SKM-1 (cell line): ENCODE measurements around the gene NMB.
"Not testable (repeated sequence)": the region's sequence is repeated elsewhere in the genome, so short reads cannot be mapped to it uniquely, and the experiment has no call there.

Experiments used
- DNase-seq: peaks from one replicate; lab custom pipeline; 2025; ENCODE audit not compliant: unreplicated experiment; lab: John Stamatoyannopoulos, UW

NMB gene

GRCh38 chr15:84656972-84657371, 1.0 kb downstream of the NMB start:
- no peak for DNase-seq

GRCh38 chr15:84654689-84655453, 3.1 kb downstream of the NMB start:
- peak; percentile 34 for DNase-seq

- peak; percentile 76 for DNase-seq
Measured at GRCh38 chr15:84653910-84654688, 3.9 kb downstream of the NMB start, which contains the start of gene WDR73. TSS of gene WDR73 (minus strand) at chr15:84654283. CDS start at chr15:84654274, 9 bp downstream.

GRCh38 chr15:84653584-84653909, 4.5 kb downstream of the NMB start:
- DNase-seq = no peak

- no peak for DNase-seq
Measured at GRCh38 chr15:84649706-84650105, 8.3 kb downstream of the NMB start.

- no peak for DNase-seq
Measured at GRCh38 chr15:84648539-84648938, 9.5 kb downstream of the NMB start.

- DNase-seq = no peak
Measured at GRCh38 chr15:84647726-84648125, 10.3 kb downstream of the NMB start.

- no peak for DNase-seq
Measured at GRCh38 chr15:84645997-84646396, 12.0 kb downstream of the NMB start.

- no peak for DNase-seq
Measured at GRCh38 chr15:84645496-84645895, 12.5 kb downstream of the NMB start.

GRCh38 chr15:84643838-84644237, 14.2 kb downstream of the NMB start:
- DNase-seq = no peak

GRCh38 chr15:84642640-84643039, 15.4 kb downstream of the NMB start:
- not testable (repeated sequence) for DNase-seq

- DNase-seq = not testable (repeated sequence)
Measured at GRCh38 chr15:84641871-84642270, 16.1 kb downstream of the NMB start.

GRCh38 chr15:84638103-84638502, 19.9 kb downstream of the NMB start:
- no peak for DNase-seq

- no peak for DNase-seq
Measured at GRCh38 chr15:84634228-84634837, 23.7 kb downstream of the NMB start.

GRCh38 chr15:84633311-84634227, 24.4 kb downstream of the NMB start:
- no peak for DNase-seq

GRCh38 chr15:84631706-84632272, 26.2 kb downstream of the NMB start:
- no peak for DNase-seq

GRCh38 chr15:84629033-84629432, 29.0 kb downstream of the NMB start:
- no peak for DNase-seq

GRCh38 chr15:84625123-84625522, 32.9 kb downstream of the NMB start:
- no peak for DNase-seq

- no peak for DNase-seq
Measured at GRCh38 chr15:84624359-84624758, 33.6 kb downstream of the NMB start.

GRCh38 chr15:84621358-84621979, 36.5 kb downstream of the NMB start:
- DNase-seq = no peak
